HL-60 (cell line): ENCODE results near the gene GHITM.

ENCODE experiments used
- GABPA ChIP-seq: IDR thresholded peaks from 2 replicates; pipeline ENCODE4 v1.6.1; 2012; ENCODE audit warnings: low read depth
- POLR2AphosphoS5 ChIP-seq: IDR thresholded peaks from 2 replicates; pipeline ENCODE4 v1.6.1; 2012; ENCODE audit warnings: low read depth
- TF ChIP-seq, protein P1 (sequence below): IDR thresholded peaks from one replicate; pipeline ENCODE4 v1.5.1; 2011; ENCODE audit warnings: low read length, control low read depth, inconsistent platforms; ENCODE audit not compliant: insufficient read depth
- TF ChIP-seq, protein P2 (sequence below): IDR thresholded peaks from 2 replicates; pipeline ENCODE4 v1.6.1; 2012; ENCODE audit warnings: low read depth; ENCODE audit not compliant: insufficient replicate concordance

DNA sequence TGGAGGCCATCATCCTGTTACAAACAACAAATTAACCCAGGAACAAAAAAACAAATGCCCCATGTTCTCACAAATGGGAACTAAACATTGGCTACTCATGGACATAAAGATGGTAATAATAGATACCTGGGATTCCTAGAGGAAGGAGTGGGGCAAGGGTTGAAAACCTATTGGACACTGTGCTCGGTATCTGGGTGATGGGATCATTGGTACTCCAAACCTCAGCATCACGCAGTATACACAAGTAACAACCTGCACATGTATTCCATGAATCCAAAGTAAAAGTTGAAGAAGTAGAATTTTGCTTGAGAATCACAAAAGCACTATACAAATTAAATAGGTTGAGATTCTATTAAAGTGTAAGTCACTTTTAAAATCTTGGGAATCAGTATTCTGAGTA, 16.7 kb downstream of the GHITM start:
- TF ChIP-seq, protein P1, sequence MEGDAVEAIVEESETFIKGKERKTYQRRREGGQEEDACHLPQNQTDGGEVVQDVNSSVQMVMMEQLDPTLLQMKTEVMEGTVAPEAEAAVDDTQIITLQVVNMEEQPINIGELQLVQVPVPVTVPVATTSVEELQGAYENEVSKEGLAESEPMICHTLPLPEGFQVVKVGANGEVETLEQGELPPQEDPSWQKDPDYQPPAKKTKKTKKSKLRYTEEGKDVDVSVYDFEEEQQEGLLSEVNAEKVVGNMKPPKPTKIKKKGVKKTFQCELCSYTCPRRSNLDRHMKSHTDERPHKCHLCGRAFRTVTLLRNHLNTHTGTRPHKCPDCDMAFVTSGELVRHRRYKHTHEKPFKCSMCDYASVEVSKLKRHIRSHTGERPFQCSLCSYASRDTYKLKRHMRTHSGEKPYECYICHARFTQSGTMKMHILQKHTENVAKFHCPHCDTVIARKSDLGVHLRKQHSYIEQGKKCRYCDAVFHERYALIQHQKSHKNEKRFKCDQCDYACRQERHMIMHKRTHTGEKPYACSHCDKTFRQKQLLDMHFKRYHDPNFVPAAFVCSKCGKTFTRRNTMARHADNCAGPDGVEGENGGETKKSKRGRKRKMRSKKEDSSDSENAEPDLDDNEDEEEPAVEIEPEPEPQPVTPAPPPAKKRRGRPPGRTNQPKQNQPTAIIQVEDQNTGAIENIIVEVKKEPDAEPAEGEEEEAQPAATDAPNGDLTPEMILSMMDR = no peak
- TF ChIP-seq POLR2AphosphoS5 (no peak), GABPA (no peak)
- TF ChIP-seq, protein P2, sequence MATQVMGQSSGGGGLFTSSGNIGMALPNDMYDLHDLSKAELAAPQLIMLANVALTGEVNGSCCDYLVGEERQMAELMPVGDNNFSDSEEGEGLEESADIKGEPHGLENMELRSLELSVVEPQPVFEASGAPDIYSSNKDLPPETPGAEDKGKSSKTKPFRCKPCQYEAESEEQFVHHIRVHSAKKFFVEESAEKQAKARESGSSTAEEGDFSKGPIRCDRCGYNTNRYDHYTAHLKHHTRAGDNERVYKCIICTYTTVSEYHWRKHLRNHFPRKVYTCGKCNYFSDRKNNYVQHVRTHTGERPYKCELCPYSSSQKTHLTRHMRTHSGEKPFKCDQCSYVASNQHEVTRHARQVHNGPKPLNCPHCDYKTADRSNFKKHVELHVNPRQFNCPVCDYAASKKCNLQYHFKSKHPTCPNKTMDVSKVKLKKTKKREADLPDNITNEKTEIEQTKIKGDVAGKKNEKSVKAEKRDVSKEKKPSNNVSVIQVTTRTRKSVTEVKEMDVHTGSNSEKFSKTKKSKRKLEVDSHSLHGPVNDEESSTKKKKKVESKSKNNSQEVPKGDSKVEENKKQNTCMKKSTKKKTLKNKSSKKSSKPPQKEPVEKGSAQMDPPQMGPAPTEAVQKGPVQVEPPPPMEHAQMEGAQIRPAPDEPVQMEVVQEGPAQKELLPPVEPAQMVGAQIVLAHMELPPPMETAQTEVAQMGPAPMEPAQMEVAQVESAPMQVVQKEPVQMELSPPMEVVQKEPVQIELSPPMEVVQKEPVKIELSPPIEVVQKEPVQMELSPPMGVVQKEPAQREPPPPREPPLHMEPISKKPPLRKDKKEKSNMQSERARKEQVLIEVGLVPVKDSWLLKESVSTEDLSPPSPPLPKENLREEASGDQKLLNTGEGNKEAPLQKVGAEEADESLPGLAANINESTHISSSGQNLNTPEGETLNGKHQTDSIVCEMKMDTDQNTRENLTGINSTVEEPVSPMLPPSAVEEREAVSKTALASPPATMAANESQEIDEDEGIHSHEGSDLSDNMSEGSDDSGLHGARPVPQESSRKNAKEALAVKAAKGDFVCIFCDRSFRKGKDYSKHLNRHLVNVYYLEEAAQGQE = no peak
